D341Med (cell line): ENCODE data around the gene LRRC73.
"Not testable (repeated sequence)": the region's sequence is repeated elsewhere in the genome, so short reads cannot be mapped to it uniquely, and the experiment has no call there.

Source experiments
- DNase-seq: peaks from one replicate; pipeline ENCODE4 v3.0.0; 2012; ENCODE audit warnings: low spot score

LRRC73 gene

DNA sequence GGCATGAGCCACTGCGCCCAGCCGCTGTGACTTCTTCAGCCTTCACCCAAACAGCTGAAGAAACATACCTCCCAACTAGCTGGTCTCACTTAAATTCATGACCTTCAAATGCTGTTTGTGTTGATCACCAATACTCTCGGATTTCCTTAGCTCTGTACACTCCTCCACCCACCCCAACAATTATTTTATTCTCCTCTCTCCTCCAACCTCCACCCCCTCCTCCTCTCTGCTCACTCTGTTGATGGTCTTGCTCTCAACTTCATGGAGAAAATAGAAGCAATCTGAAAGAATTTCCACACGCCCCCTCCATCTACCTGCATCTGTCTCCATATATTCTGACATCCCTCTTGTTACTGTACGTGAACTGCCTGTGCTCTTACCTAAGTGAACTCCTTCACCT is 48.2 kb downstream of the LRRC73 start:
- DNase-seq: no peak

DNA sequence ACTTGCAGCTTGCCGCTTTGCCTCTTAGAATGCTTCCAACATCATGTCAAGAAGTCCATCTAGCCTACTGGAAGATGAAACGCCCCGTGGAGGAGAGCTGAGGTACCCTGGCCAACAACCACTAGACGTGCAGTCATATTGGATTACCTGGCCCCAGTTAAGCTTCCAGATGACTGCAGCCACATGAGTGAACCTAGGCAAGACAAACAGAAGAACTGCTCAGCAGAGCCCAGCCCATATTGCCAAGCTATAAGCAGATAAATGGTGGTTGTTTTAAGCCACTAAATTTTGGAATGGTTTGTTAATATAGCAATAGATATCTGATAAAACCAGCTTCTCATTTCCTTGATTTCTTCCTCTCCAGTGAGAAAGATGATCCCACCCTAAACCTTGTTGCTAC is 50.1 kb downstream of the LRRC73 start:
- no peak for DNase-seq

DNA sequence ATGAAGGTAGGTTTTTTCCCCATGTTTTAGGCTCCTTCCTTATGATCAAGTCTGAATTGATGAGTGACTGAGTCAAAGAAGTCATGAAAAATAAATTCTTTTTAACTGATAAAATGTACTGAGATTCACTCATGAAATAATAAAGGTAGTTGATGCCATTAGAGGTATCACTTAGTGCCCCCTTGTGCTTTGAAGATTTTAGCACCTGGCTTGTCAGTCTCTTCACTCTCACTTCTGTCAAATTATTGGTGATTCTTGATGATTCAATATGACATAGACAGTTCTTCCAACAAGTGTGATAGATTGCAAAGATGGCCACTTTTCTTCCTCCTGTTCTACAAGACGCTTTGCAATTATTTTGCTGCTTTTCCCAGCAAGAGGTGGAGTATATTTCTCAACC is 50.6 kb downstream of the LRRC73 start:
- DNase-seq: no peak

GRCh38 chr6:43458154-43458553 is 52.0 kb downstream of the LRRC73 start:
- not testable (repeated sequence) for DNase-seq

DNA sequence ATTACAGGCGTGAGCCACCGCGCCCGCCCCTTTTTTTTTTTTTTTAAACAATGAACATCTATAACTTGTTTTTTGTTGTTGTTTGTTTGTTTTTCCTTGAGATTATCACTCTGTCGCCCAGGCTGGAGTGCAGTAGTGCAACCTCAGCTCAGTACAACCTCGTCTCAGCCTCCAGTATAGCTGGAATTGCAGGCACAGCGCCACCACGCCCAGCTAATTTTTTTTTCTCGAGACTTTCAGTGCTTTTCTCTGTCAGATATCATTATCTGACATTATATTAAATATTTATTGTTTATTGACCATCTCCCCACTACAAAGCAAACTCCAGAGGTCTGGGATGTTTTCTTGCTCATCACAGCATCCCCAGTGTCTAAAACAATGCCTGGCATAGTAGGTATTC is 52.5 kb downstream of the LRRC73 start:
- DNase-seq: no peak
